ENCODE measurements around the gene OR52I1.

Gene OR52I1

DNA sequence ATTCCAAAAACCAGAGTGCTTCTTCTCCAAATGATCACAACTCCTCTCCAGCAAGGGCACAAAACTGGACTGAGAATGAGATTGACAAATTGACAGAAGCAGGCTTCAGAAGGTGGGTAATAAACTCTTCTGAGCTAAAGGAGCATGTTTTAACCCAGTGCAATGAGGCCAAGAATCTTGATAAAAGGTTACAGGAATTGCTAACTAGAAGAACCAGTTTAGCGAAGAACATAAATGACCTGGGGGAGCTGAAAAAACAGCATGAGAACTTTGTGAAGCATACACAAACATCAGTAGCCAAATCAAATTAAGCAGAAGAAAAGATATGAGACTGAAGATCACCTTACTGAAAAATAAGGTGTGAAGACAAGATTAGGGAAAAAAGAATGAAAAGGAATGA, 33.4 kb upstream of the OR52I1 start:
- TF ChIP-seq, protein P1, sequence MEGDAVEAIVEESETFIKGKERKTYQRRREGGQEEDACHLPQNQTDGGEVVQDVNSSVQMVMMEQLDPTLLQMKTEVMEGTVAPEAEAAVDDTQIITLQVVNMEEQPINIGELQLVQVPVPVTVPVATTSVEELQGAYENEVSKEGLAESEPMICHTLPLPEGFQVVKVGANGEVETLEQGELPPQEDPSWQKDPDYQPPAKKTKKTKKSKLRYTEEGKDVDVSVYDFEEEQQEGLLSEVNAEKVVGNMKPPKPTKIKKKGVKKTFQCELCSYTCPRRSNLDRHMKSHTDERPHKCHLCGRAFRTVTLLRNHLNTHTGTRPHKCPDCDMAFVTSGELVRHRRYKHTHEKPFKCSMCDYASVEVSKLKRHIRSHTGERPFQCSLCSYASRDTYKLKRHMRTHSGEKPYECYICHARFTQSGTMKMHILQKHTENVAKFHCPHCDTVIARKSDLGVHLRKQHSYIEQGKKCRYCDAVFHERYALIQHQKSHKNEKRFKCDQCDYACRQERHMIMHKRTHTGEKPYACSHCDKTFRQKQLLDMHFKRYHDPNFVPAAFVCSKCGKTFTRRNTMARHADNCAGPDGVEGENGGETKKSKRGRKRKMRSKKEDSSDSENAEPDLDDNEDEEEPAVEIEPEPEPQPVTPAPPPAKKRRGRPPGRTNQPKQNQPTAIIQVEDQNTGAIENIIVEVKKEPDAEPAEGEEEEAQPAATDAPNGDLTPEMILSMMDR (IDR thresholded peaks at IDR 0.05; ENCODE audit: low read length), result no peak
- TF ChIP-seq EZH2phosphoT487 (IDR thresholded peaks at IDR 0.05; ENCODE audit: low read length), result no peak
- no peak for TF ChIP-seq EZH2 (optimal IDR thresholded peaks at IDR 0.05; ENCODE audit: low read depth, low read length)
- Histone ChIP-seq H3F3A (ENCODE audit: insufficient read depth, low read length) (no peaks in the 10 kb centered on the region), H3K4me3 (ENCODE audit: low read length) (no peak overlapping the region), H3K4me2 (ENCODE audit: low read depth, low read length) (no peak overlapping the region), H3K9ac (ENCODE audit: low read length) (no peak overlapping the region), H2AFZ (ENCODE audit: low read length) (no peak overlapping the region), H3K9me3 (replicated peaks; ENCODE audit: insufficient read depth, low read length) (no peaks in the 10 kb centered on the region), H4K20me1 (ENCODE audit: insufficient read depth, low read length) (no peaks in the 10 kb centered on the region), H3K27me3 (replicated peaks; ENCODE audit: insufficient read depth, low read length) (no peaks in the 10 kb centered on the region), H3K36me3 (replicated peaks; ENCODE audit: insufficient read depth, low read length) (no peaks in the 10 kb centered on the region), H3K27ac (ENCODE audit: low read length) (no peak overlapping the region), H3K9me2 (replicated peaks; ENCODE audit: insufficient read depth, low read length) (no peaks in the 10 kb centered on the region), H3K4me1 (ENCODE audit: low read length) (no peaks in the 10 kb centered on the region), H3K79me2 (ENCODE audit: low read length) (no peaks in the 10 kb centered on the region)
- no peak for DNase-seq

DNA sequence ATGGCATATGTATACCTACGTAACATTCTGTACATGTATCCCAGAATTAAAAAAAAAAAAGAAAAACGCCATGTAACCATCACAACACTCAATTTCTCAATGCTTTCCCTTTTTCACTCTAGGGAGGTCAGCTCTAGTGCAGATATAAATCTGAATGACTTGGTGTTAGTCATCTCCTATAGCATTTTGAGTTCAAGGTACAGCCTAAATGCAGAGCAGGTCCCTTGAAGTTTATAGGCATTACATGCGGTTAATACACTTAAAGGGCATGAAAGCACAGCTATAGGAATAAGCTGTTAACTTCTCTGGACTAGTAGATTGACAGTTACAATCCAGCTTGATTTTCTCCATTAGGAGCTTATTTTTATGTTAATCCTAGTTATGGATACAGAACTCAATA, 28.5 kb upstream of the OR52I1 start:
- no peaks in the 10 kb centered on the region for H3K79me2 ChIP-seq (ENCODE audit: low read length)
- no peaks in the 10 kb centered on the region for H3K9me3 ChIP-seq (replicated peaks; ENCODE audit: insufficient read depth, low read length)
- no peaks in the 10 kb centered on the region for H3F3A ChIP-seq (ENCODE audit: insufficient read depth, low read length)
- H3K9me2 ChIP-seq (replicated peaks; ENCODE audit: insufficient read depth, low read length), result no peaks in the 10 kb centered on the region
- DNase-seq, result no peak
- H3K9ac ChIP-seq (ENCODE audit: low read length), result no peak overlapping the region
- H3K4me3 ChIP-seq (ENCODE audit: low read length), result no peak overlapping the region
- no peak overlapping the region for H3K27ac ChIP-seq (ENCODE audit: low read length)
- no peaks in the 10 kb centered on the region for H4K20me1 ChIP-seq (ENCODE audit: insufficient read depth, low read length)
- H3K4me1 ChIP-seq (ENCODE audit: low read length), result no peaks in the 10 kb centered on the region
- H2AFZ ChIP-seq (ENCODE audit: low read length), result no peak overlapping the region
- no peaks in the 10 kb centered on the region for H3K27me3 ChIP-seq (replicated peaks; ENCODE audit: insufficient read depth, low read length)
- no peaks in the 10 kb centered on the region for H3K36me3 ChIP-seq (replicated peaks; ENCODE audit: insufficient read depth, low read length)
- TF ChIP-seq, protein P1 (IDR thresholded peaks at IDR 0.05; ENCODE audit: low read length), result no peak
- TF ChIP-seq EZH2 (optimal IDR thresholded peaks at IDR 0.05; ENCODE audit: low read depth, low read length) (no peak), EZH2phosphoT487 (IDR thresholded peaks at IDR 0.05; ENCODE audit: low read length) (no peak)
- no peak overlapping the region for H3K4me2 ChIP-seq (ENCODE audit: low read depth, low read length)

DNA sequence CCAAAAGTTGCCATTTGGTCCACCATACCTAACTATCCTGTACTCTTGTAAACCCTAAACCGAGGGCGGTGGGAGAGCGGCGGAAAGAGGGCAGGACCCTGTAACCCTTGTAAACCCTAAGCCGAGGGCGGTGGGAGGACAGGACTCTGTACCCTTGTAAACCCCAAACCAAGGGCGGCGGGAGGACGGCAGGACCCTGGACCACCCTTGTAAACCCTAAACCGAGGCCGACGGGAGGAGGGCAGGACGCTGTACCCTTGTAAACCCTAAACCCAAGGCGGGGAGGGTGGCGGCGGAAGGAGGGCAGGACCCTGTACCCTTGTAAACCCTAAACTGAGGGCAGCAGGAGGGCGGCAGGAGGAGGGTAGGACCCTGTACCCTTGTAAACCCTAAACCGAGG, 24.8 kb upstream of the OR52I1 start:
- no peaks in the 10 kb centered on the region for H4K20me1 ChIP-seq (ENCODE audit: insufficient read depth, low read length)
- DNase-seq, result no peak
- H3K9ac ChIP-seq (ENCODE audit: low read length), result no peak overlapping the region
- H3K36me3 ChIP-seq (replicated peaks; ENCODE audit: insufficient read depth, low read length), result no peaks in the 10 kb centered on the region
- no peaks in the 10 kb centered on the region for H3K4me1 ChIP-seq (ENCODE audit: low read length)
- no peaks in the 10 kb centered on the region for H3F3A ChIP-seq (ENCODE audit: insufficient read depth, low read length)
- H3K9me3 ChIP-seq (replicated peaks; ENCODE audit: insufficient read depth, low read length), result no peaks in the 10 kb centered on the region
- no peak overlapping the region for H3K27ac ChIP-seq (ENCODE audit: low read length)
- no peak overlapping the region for H2AFZ ChIP-seq (ENCODE audit: low read length)
- H3K9me2 ChIP-seq (replicated peaks; ENCODE audit: insufficient read depth, low read length), result no peaks in the 10 kb centered on the region
- TF ChIP-seq, protein P1 (IDR thresholded peaks at IDR 0.05; ENCODE audit: low read length), result no peak
- TF ChIP-seq EZH2phosphoT487 (IDR thresholded peaks at IDR 0.05; ENCODE audit: low read length) (no peak), EZH2 (optimal IDR thresholded peaks at IDR 0.05; ENCODE audit: low read depth, low read length) (no peak)
- no peaks in the 10 kb centered on the region for H3K79me2 ChIP-seq (ENCODE audit: low read length)
- H3K4me2 ChIP-seq (ENCODE audit: low read depth, low read length), result no peak overlapping the region
- H3K4me3 ChIP-seq (ENCODE audit: low read length), result no peak overlapping the region
- H3K27me3 ChIP-seq (replicated peaks; ENCODE audit: insufficient read depth, low read length), result no peaks in the 10 kb centered on the region
